Measurements from ENCODE around the gene AK2. TPM values are rescaled to one million over a fixed set of nuclear protein-coding genes. Genes with fewer than 3 reads are reported as not detected.

The AK2 gene
- total and polyA plus RNA-seq, 9 donors, result 52.9 to 150 (median 115) TPM

GRCh38 chr1:33002006-33002405 is 34.7 kb downstream of the AK2 start:
- Histone ChIP-seq H3K4me1 (ENCODE audit: insufficient read depth) (peaks cover 1% of the 10 kb centered on the region), H3K27me3 (no peaks in the 10 kb centered on the region), H3K27ac (no peak overlapping the region), H3K4me3 (no peak overlapping the region), H3K36me3 (no peaks in the 10 kb centered on the region), H3K9me3 (no peaks in the 10 kb centered on the region)
- intact Hi-C loops (cut with DNase I), result loop anchor here in 1 of 4 donors (10.0 kb wide), 1 partner anchor 67 kb away; no protein-coding TSS in a partner anchor
- DNase-seq, result no peak
- TF ChIP-seq EP300 (IDR thresholded peaks at IDR 0.05), result no peak
- TF ChIP-seq, protein P1, sequence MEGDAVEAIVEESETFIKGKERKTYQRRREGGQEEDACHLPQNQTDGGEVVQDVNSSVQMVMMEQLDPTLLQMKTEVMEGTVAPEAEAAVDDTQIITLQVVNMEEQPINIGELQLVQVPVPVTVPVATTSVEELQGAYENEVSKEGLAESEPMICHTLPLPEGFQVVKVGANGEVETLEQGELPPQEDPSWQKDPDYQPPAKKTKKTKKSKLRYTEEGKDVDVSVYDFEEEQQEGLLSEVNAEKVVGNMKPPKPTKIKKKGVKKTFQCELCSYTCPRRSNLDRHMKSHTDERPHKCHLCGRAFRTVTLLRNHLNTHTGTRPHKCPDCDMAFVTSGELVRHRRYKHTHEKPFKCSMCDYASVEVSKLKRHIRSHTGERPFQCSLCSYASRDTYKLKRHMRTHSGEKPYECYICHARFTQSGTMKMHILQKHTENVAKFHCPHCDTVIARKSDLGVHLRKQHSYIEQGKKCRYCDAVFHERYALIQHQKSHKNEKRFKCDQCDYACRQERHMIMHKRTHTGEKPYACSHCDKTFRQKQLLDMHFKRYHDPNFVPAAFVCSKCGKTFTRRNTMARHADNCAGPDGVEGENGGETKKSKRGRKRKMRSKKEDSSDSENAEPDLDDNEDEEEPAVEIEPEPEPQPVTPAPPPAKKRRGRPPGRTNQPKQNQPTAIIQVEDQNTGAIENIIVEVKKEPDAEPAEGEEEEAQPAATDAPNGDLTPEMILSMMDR (IDR thresholded peaks at IDR 0.05), result no peak
- TF ChIP-seq POLR2A (IDR thresholded peaks at IDR 0.05), result no peak
- 76 to 88% (median 80%) methylated on average over 4 of the region's 4 CpGs for WGBS, 3 donors

- no peak overlapping the region for H3K27ac ChIP-seq
- no peaks in the 10 kb centered on the region for H3K36me3 ChIP-seq
- DNase-seq, result no peak
- H3K27me3 ChIP-seq, result no peaks in the 10 kb centered on the region
- peaks cover 1% of the 10 kb centered on the region for H3K4me1 ChIP-seq (ENCODE audit: insufficient read depth)
- intact Hi-C loops (cut with DNase I), result loop anchor here in 1 of 4 donors (10.0 kb wide), 1 partner anchor 66 kb away; no protein-coding TSS in a partner anchor
- 90 to 94% (median 93%) methylated on average over 2 of the region's 2 CpGs for WGBS, 3 donors
- no peaks in the 10 kb centered on the region for H3K9me3 ChIP-seq
- no peak overlapping the region for H3K4me3 ChIP-seq
- TF ChIP-seq, protein P1 (IDR thresholded peaks at IDR 0.05), result no peak
- TF ChIP-seq EP300 (IDR thresholded peaks at IDR 0.05) (no peak), POLR2A (IDR thresholded peaks at IDR 0.05) (no peak)
Measured at GRCh38 chr1:33001282-33001681, 35.4 kb downstream of the AK2 start.

DNA sequence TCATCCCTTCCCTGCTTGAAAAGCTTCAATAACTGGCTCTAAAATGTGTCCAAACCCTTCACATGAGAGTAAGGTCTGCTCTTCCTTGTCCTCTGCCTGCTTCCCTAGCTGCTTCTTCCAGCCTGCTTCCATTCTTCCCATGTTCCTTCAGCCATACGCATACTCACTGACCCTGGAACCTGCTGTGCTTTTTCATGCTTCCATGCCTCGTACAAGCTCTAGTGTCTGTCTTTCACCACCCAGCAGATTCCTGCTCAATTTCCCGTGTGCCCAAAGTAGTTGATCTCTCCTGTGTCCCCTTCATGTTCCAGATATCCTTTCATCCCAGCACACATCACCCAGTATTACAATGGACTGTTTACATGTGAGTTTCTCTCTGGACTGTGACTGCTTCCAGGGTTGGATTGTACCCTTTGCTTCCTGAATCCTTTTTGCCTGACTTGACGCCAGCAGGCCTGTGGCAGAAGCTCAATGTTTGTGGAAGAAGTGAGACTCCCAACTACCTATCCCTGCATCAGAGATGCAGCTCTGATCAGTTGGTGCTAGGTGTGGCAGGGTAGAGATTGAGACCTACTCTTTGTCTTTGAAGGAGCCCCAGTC is 36.2 kb downstream of the AK2 start:
- no peak for DNase-seq
- intact Hi-C loops (cut with DNase I), result loop anchor here in 1 of 4 donors (10.0 kb wide), 1 partner anchor 66 kb away; no protein-coding TSS in a partner anchor
- TF ChIP-seq POLR2A (IDR thresholded peaks at IDR 0.05) (no peak), EP300 (IDR thresholded peaks at IDR 0.05) (no peak)
- TF ChIP-seq, protein P1 (IDR thresholded peaks at IDR 0.05), result no peak
- H3K36me3 ChIP-seq, result no peaks in the 10 kb centered on the region
- no peak overlapping the region for H3K27ac ChIP-seq
- no peaks in the 10 kb centered on the region for H3K9me3 ChIP-seq
- H3K4me1 ChIP-seq (ENCODE audit: insufficient read depth), result peaks cover 1% of the 10 kb centered on the region
- no peaks in the 10 kb centered on the region for H3K27me3 ChIP-seq
- WGBS, 3 donors, result 63 to 79% (median 65%) methylated on average over 4 of the region's 4 CpGs
- no peak overlapping the region for H3K4me3 ChIP-seq

- WGBS, 3 donors, result 42 to 50% (median 44%) methylated on average over 4 of the region's 4 CpGs
- no peak for TF ChIP-seq POLR2A (IDR thresholded peaks at IDR 0.05)
- TF ChIP-seq EP300 (IDR thresholded peaks at IDR 0.05), result no peak
- TF ChIP-seq, protein P1 (IDR thresholded peaks at IDR 0.05), result no peak
- Histone ChIP-seq H3K4me1 (ENCODE audit: insufficient read depth) (peaks cover 1% of the 10 kb centered on the region), H3K27me3 (no peaks in the 10 kb centered on the region), H3K36me3 (no peaks in the 10 kb centered on the region), H3K27ac (no peak overlapping the region), H3K9me3 (no peaks in the 10 kb centered on the region), H3K4me3 (no peak overlapping the region)
- DNase-seq, result peak in 4 of 5 donors; percentile 34 to 73 (median 41)
- intact Hi-C loops (cut with DNase I), result no loop called here
Measured at GRCh38 chr1:32998997-32999396, 37.7 kb downstream of the AK2 start.
